ENCODE measurements around the gene C12orf60. TPM values are rescaled to one million over a fixed set of nuclear protein-coding genes. Genes with fewer than 3 reads are reported as not detected.
A peak's percentile ranks its signal among the peaks of the same experiment; 100 is the strongest.

The C12orf60 gene
- total RNA-seq, 1 experiment from 2014 or later = 1.2 TPM

GRCh38 chr12:14860490-14860889 is 57.0 kb downstream of the C12orf60 start:
- Histone ChIP-seq H3K9me3 (replicated peaks) (peaks cover 8% of the 10 kb centered on the region), H3K4me3 (no peak overlapping the region), H3K27me3 (no peaks in the 10 kb centered on the region), H3K4me1 (no peaks in the 10 kb centered on the region), H3K36me3 (no peaks in the 10 kb centered on the region), H3K27ac (no peak overlapping the region)
- DNase-seq = no peak

GRCh38 chr12:14868916-14869506 is 65.5 kb downstream of the C12orf60 start:
- no peak overlapping the region for H3K4me3 ChIP-seq
- H3K4me1 ChIP-seq = peaks cover 14% of the 10 kb centered on the region
- no peak overlapping the region for H3K27ac ChIP-seq
- DNase-seq = no peak
- H3K9me3 ChIP-seq (replicated peaks) = no peaks in the 10 kb centered on the region
- H3K36me3 ChIP-seq = no peaks in the 10 kb centered on the region
- no peaks in the 10 kb centered on the region for H3K27me3 ChIP-seq

- DNase-seq = no peak
- no peaks in the 10 kb centered on the region for H3K27me3 ChIP-seq
- no peaks in the 10 kb centered on the region for H3K9me3 ChIP-seq (replicated peaks)
- peak overlapping the region; percentile 28; the same call in 1 of the 2 replicates for H3K27ac ChIP-seq
- H3K4me3 ChIP-seq = no peak overlapping the region
- peaks cover 20% of the 10 kb centered on the region for H3K4me1 ChIP-seq
- H3K36me3 ChIP-seq = no peaks in the 10 kb centered on the region
Observed at GRCh38 chr12:14871247-14871646, 67.8 kb downstream of the C12orf60 start.

DNA sequence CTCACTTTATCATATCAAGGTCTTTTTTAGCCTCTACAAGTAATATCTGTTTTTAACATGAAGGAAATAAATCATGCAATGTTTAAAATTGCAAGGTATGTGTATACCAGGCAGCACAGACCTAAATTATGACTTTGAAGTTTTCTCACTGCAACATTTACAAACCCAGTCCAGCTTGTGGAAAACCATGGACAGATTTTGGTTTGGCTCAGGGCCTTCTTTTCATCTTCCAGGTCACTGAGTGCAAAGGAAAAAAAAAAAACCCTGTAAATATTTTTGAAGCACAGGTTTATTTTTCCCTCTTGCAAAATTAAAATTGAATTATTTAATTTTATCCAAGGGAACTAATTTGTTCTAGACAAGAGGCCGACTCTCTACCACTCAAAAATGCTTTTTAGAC is 68.4 kb downstream of the C12orf60 start:
- Histone ChIP-seq H3K36me3 (no peaks in the 10 kb centered on the region), H3K4me1 (peaks cover 20% of the 10 kb centered on the region), H3K27ac (no peak overlapping the region), H3K4me3 (no peak overlapping the region), H3K27me3 (no peaks in the 10 kb centered on the region), H3K9me3 (replicated peaks) (no peaks in the 10 kb centered on the region)
- no peak for DNase-seq

- H3K36me3 ChIP-seq = no peaks in the 10 kb centered on the region
- no peak for DNase-seq
Observed at GRCh38 chr12:14873440-14874185, 70.1 kb downstream of the C12orf60 start.

More at GRCh38 chr12:14873440-14874185, 70.1 kb downstream of the C12orf60 start:
- no peaks in the 10 kb centered on the region for H3K27me3 ChIP-seq
- no peaks in the 10 kb centered on the region for H3K9me3 ChIP-seq (replicated peaks)
- H3K4me3 ChIP-seq = no peak overlapping the region
- H3K27ac ChIP-seq = no peak overlapping the region
- peaks cover 20% of the 10 kb centered on the region for H3K4me1 ChIP-seq

Other genes starting within 250 kb of the C12orf60 start
- not detected in 2 replicates for gene PLBD1, start 235.8 kb upstream of the C12orf60 start, total RNA-seq (2014; rRNA removed; shearing (Covaris generic))
- not detected in 2 replicates for gene GUCY2C, start 107.1 kb upstream of the C12orf60 start, total RNA-seq (2014; rRNA removed; shearing (Covaris generic))
- 50.6 and 65.1 TPM in 2 replicates for gene WBP11, start 192 bp upstream of the C12orf60 start, total RNA-seq (2014; rRNA removed; shearing (Covaris generic))
- not detected in 2 replicates for gene SMCO3, start 10.5 kb downstream of the C12orf60 start, total RNA-seq (2014; rRNA removed; shearing (Covaris generic))
- gene ART4, start 39.9 kb downstream of the C12orf60 start, total RNA-seq (2014; rRNA removed; shearing (Covaris generic)) = not detected in 2 replicates
- 2.8 and 3.2 TPM in 2 replicates for gene MGP, start 82.2 kb downstream of the C12orf60 start, total RNA-seq (2014; rRNA removed; shearing (Covaris generic))
- not detected in 2 replicates for gene ERP27, start 134.9 kb downstream of the C12orf60 start, total RNA-seq (2014; rRNA removed; shearing (Covaris generic))
- 1.2 and 2.4 TPM in 2 replicates for gene ARHGDIB, start 157.9 kb downstream of the C12orf60 start, total RNA-seq (2014; rRNA removed; shearing (Covaris generic))
- not detected in 2 replicates for gene PDE6H, start 169.4 kb downstream of the C12orf60 start, total RNA-seq (2014; rRNA removed; shearing (Covaris generic))

Measured in SJCRH30 (cell line).